Thyroid gland (tissue), 4 donors: ENCODE measurements around the gene ZNF341. TPM values are rescaled to one million over a fixed set of nuclear protein-coding genes. Genes with fewer than 3 reads are reported as not detected.

Experiments
- DNase-seq, 2 donors: peaks; one replicate each; pipeline ENCODE4 v3.0.0-alpha.2; 2019
- H3K27ac ChIP-seq, 3 donors: fragments of 200-600 bp; sonication (generic); 1 replicate in 2 of 3; 2 replicates in 1 of 3; pipeline ENCODE4 v1.5.1; 2016 to 2019; ENCODE audit warnings: mild to moderate bottlenecking in 1 of 3, moderate library complexity in 1 of 3
- H3K27me3 ChIP-seq: fragments of 200-600 bp; sonication (generic); one replicate; pipeline ENCODE4 v1.5.1; 2019
- H3K36me3 ChIP-seq, 2 donors: fragments of 200-600 bp; sonication (generic); one replicate each; pipeline ENCODE4 v1.5.1; 2016 to 2019
- H3K4me1 ChIP-seq, 2 donors: fragments of 200-600 bp; sonication (generic); one replicate each; pipeline ENCODE4 v1.5.1; 2017 to 2019
- H3K4me3 ChIP-seq, 3 donors: fragments of 200-600 bp; sonication (generic); replicated peaks in 1 of 3; 1 replicate in 2 of 3; 2 replicates in 1 of 3; pipeline ENCODE4 v1.5.1; 2016; ENCODE audit warnings: mild to moderate bottlenecking in 1 of 3
- H3K9me3 ChIP-seq: fragments of 200-600 bp; sonication (generic); one replicate; pipeline ENCODE4 v1.5.1; 2017
- CTCF ChIP-seq, 6 experiments: fragments of 200-600 bp in 3 of 6; fragments of 450-650 bp in 3 of 6; sonication (generic) in 3 of 6; IDR thresholded peaks; one replicate each; pipeline ENCODE4 v1.5.1; 2016 to 2019; ENCODE audit warnings: antibody characterized with exemption in 6 of 6, mild to moderate bottlenecking in 2 of 6, inconsistent platforms in 1 of 6, moderate library complexity in 1 of 6
- POLR2A ChIP-seq, 2 donors: fragments of 450-650 bp; IDR thresholded peaks; one replicate each; pipeline ENCODE4 v1.6.1; 2017; ENCODE audit warnings: antibody characterized with exemption in 2 of 2, mild to moderate bottlenecking in 2 of 2, moderate library complexity in 1 of 2
- WGBS, 2 donors: methylation state at CpG; one replicate each; pipeline ENCODE4 v1.1.5; 2017; 5-methylcytosine and 5-hydroxymethylcytosine counted together
- intact Hi-C: fragments of 100-400 bp; cut with DNase I; formaldehyde crosslinking; loops from one replicate; pipeline ENCODE4 v1.15.1; 2023
- total RNA-seq, 4 donors: library from RNA; depleted of rRNA; stranded (reverse); fragments of >200 nt; gene quantifications; one replicate each; pipeline ENCODE4 v1.2.3, GENCODE V29; 2016

Gene ZNF341
- total RNA-seq, 4 donors from 2014 or later: 1.1 to 3.5 (median 2.8) TPM

- no peak overlapping the region for H3K4me3 ChIP-seq
- DNase-seq: no peak
- no peak overlapping the region for H3K27ac ChIP-seq
- no peaks in the 10 kb centered on the region for H3K9me3 ChIP-seq
- no peaks in the 10 kb centered on the region for H3K27me3 ChIP-seq
- 91 to 100% methylated on average over 1 of the region's 1 CpG for WGBS, 2 donors
- TF ChIP-seq CTCF (IDR thresholded peaks at IDR 0.05) (no peak), POLR2A (IDR thresholded peaks at IDR 0.05) (no peak)
- no peaks in the 10 kb centered on the region for H3K36me3 ChIP-seq
- H3K4me1 ChIP-seq: no peaks in the 10 kb centered on the region
- intact Hi-C loops: no loop called here
Measured at GRCh38 chr20:33740189-33740588, 8.4 kb downstream of the ZNF341 start.

- WGBS, 2 donors: 88 to 94% methylated on average over 3 of the region's 3 CpGs
- H3K27me3 ChIP-seq: no peaks in the 10 kb centered on the region
- no peak for DNase-seq
- H3K4me3 ChIP-seq: no peak overlapping the region
- H3K27ac ChIP-seq: no peak overlapping the region
- H3K36me3 ChIP-seq: no peaks in the 10 kb centered on the region
- no peaks in the 10 kb centered on the region for H3K4me1 ChIP-seq
- intact Hi-C loops: no loop called here
- TF ChIP-seq CTCF (IDR thresholded peaks at IDR 0.05): no peak
- no peak for TF ChIP-seq POLR2A (IDR thresholded peaks at IDR 0.05)
- no peaks in the 10 kb centered on the region for H3K9me3 ChIP-seq
Measured at GRCh38 chr20:33744181-33744580, 12.4 kb downstream of the ZNF341 start.

GRCh38 chr20:33744773-33745385 is 13.1 kb downstream of the ZNF341 start:
- no peak overlapping the region for H3K27ac ChIP-seq
- no peaks in the 10 kb centered on the region for H3K4me1 ChIP-seq
- TF ChIP-seq POLR2A (IDR thresholded peaks at IDR 0.05) (no peak), CTCF (IDR thresholded peaks at IDR 0.05) (no peak)
- H3K27me3 ChIP-seq: no peaks in the 10 kb centered on the region
- WGBS, 2 donors: 97 to 98% methylated on average over 14 of the region's 14 CpGs
- no peak overlapping the region for H3K4me3 ChIP-seq
- no peaks in the 10 kb centered on the region for H3K36me3 ChIP-seq
- no peak for DNase-seq
- no peaks in the 10 kb centered on the region for H3K9me3 ChIP-seq
- intact Hi-C loops: no loop called here

GRCh38 chr20:33746325-33746998 is 14.7 kb downstream of the ZNF341 start:
- no peak overlapping the region for H3K4me3 ChIP-seq
- WGBS, 2 donors: 92% methylated on average over 12 of the region's 12 CpGs
- no peak for DNase-seq
- H3K36me3 ChIP-seq: no peaks in the 10 kb centered on the region
- no peaks in the 10 kb centered on the region for H3K27me3 ChIP-seq
- H3K9me3 ChIP-seq: no peaks in the 10 kb centered on the region
- H3K4me1 ChIP-seq: no peaks in the 10 kb centered on the region
- intact Hi-C loops: no loop called here
- TF ChIP-seq CTCF (IDR thresholded peaks at IDR 0.05) (no peak), POLR2A (IDR thresholded peaks at IDR 0.05) (no peak)
- H3K27ac ChIP-seq: no peak overlapping the region

- no peaks in the 10 kb centered on the region for H3K9me3 ChIP-seq
- no peak overlapping the region for H3K27ac ChIP-seq
- no peaks in the 10 kb centered on the region for H3K4me1 ChIP-seq
- no peak for DNase-seq
- H3K4me3 ChIP-seq: no peak overlapping the region
- H3K36me3 ChIP-seq: peaks cover 0 to 6% of the 10 kb centered on the region in 2 donors
- intact Hi-C loops: no loop called here
- WGBS, 2 donors: 97% methylated on average over 4 of the region's 4 CpGs
- TF ChIP-seq CTCF (IDR thresholded peaks at IDR 0.05) (no peak), POLR2A (IDR thresholded peaks at IDR 0.05) (no peak)
- H3K27me3 ChIP-seq: no peaks in the 10 kb centered on the region
Measured at GRCh38 chr20:33751775-33752174, 20.0 kb downstream of the ZNF341 start.
